Activated CD4-positive, alpha-beta memory T cell treated with anti-CD3 and anti-CD28 coated beads, Interleukin-2, amount 10 ng/mL, durations not matched to agents 7 days and 5 days (primary cell): Measurements from ENCODE around the gene CYTH4. TPM values are rescaled to one million over a fixed set of nuclear protein-coding genes. Genes with fewer than 3 reads are reported as not detected.

Experiments used
- CTCF ChIA-PET: fragments of 350-600 bp; sonication (Branson Sonifier 250); formaldehyde crosslinking; loops from one replicate; lab custom pipeline; 2021; ENCODE audit warnings: antibody characterized with exemption, inconsistent platforms; lab: Charles Lee
- POLR2A ChIA-PET: fragments of 350-600 bp; sonication (Branson Sonifier 250); formaldehyde crosslinking; loops from one replicate; lab custom pipeline; 2021; ENCODE audit warnings: antibody characterized with exemption; lab: Charles Lee
- DNase-seq: peaks from one replicate; pipeline ENCODE4 v3.0.0-alpha.2; 2020
- H3K27ac Mint-ChIP-seq: one replicate; pipeline ENCODE4 v1.8.0; 2021; ENCODE audit warnings: mild to moderate bottlenecking, mixed read lengths
- H3K27me3 Mint-ChIP-seq: one replicate; pipeline ENCODE4 v1.8.0; 2021; ENCODE audit warnings: mixed read lengths
- H3K36me3 Mint-ChIP-seq: one replicate; pipeline ENCODE4 v1.8.0; 2021; ENCODE audit warnings: low read depth, mixed read lengths
- H3K4me1 Mint-ChIP-seq: one replicate; pipeline ENCODE4 v1.8.0; 2021; ENCODE audit warnings: mixed read lengths
- H3K4me3 Mint-ChIP-seq: one replicate; pipeline ENCODE4 v1.8.0; 2021; ENCODE audit warnings: mild to moderate bottlenecking, mixed read lengths
- H3K9me3 Mint-ChIP-seq: one replicate; pipeline ENCODE4 v1.8.0; 2021; ENCODE audit warnings: mixed read lengths
- total RNA-seq, 2 experiments: library from RNA; stranded (reverse); gene quantifications; one replicate each; pipeline ENCODE4 v1.2.3, GENCODE V29; 2021

The CYTH4 gene
- total RNA-seq, 2 experiments from 2014 or later: 114 to 126 TPM

DNA sequence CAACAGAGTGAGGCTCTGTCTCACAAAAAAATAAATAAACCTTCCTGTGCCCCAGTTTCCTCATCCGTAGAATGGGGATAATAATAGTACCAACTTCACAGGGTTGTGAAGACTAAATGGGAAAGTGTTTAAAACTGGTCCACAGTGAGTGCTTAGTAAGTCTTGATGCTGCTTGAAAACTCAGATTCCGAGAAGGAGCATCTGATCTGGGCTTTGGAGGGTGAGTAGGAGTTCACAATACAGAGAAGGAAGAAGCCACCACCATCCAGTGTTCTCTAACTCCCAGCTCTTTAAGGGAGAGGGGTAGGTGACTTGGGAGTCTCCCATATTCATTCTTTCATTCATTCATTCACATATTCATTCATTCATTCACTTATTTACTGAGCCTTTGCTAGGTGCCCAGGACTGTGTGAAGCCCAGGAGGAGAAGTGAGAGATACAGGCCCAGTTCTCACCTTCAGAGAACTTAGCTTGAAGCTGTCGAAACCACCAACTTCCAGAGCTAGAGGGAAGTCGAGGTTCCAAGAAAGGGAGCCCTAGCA lies 17.7 kb downstream of the CYTH4 start:
- H3K9me3 Mint-ChIP-seq: no peaks in the 10 kb centered on the region
- H3K27ac Mint-ChIP-seq: peak overlapping the region; percentile 91
- ChIA-PET POLR2A (interaction anchor here (0.7 to 8.2 kb wide), 12 partner anchors 10 to 186 kb away, joined by 3 to 80 read pairs (median 4); partner anchors contain the start of genes CYTH4, MFNG and RAC2), CTCF (interaction anchor here (0.6 to 2.3 kb wide), 7 partner anchors 13 to 62 kb away, joined by 3 to 10 read pairs (median 4); partner anchors contain the start of genes CYTH4 and RAC2)
- no peaks in the 10 kb centered on the region for H3K27me3 Mint-ChIP-seq
- peak overlapping the region; percentile 18 for H3K4me3 Mint-ChIP-seq
- H3K4me1 Mint-ChIP-seq: peaks cover 86% of the 10 kb centered on the region
- no peak for DNase-seq
- H3K36me3 Mint-ChIP-seq: peaks cover 91% of the 10 kb centered on the region

DNA sequence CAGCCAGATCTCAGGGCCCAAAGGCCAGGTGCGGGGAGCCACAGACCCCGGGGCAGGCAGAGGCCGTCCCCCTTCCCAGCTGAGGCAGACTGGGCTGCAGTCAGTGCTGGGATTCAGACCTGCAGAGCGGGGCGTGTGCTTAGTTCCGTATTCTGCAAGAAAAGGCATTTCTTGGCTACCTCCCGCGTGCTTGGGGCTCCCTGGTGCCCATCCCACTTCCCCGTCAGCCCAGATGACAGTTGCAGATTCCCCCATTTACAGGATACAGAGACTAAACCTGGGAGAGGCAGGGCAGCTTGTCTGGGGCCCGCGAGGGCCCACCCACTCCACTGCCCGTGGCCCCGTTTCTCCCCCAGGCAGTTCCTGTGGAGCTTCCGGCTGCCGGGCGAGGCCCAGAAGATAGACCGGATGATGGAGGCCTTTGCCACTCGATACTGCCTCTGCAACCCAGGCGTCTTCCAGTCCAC lies 18.3 kb downstream of the CYTH4 start:
- POLR2A ChIA-PET: interaction anchor here (0.7 to 8.2 kb wide), 10 partner anchors 9 to 186 kb away, joined by 3 to 80 read pairs (median 4); partner anchors contain the start of genes CYTH4, MFNG and RAC2
- H3K27me3 Mint-ChIP-seq: no peaks in the 10 kb centered on the region
- H3K9me3 Mint-ChIP-seq: no peaks in the 10 kb centered on the region
- DNase-seq: peak; percentile 68
- CTCF ChIA-PET: interaction anchor here (0.6 to 2.3 kb wide), 6 partner anchors 14 to 62 kb away, joined by 3 to 10 read pairs (median 4); partner anchors contain the start of genes CYTH4 and RAC2
- peaks cover 91% of the 10 kb centered on the region for H3K36me3 Mint-ChIP-seq
- peaks cover 86% of the 10 kb centered on the region for H3K4me1 Mint-ChIP-seq
- H3K27ac Mint-ChIP-seq: peak overlapping the region; percentile 91
- peak overlapping the region; percentile 62 for H3K4me3 Mint-ChIP-seq

GRCh38 chr22:37301144-37301830 lies 19.0 kb downstream of the CYTH4 start:
- H3K9me3 Mint-ChIP-seq: no peaks in the 10 kb centered on the region
- H3K4me3 Mint-ChIP-seq: peak overlapping the region; percentile 62
- H3K27ac Mint-ChIP-seq: peak overlapping the region; percentile 91
- H3K36me3 Mint-ChIP-seq: peaks cover 93% of the 10 kb centered on the region
- DNase-seq: no peak
- no peaks in the 10 kb centered on the region for H3K27me3 Mint-ChIP-seq
- POLR2A ChIA-PET: interaction anchor here (0.9 to 8.2 kb wide), 8 partner anchors 9 to 185 kb away, joined by 3 to 80 read pairs (median 5); partner anchors contain the start of genes CYTH4, MFNG and RAC2
- CTCF ChIA-PET: interaction anchor here (0.7 to 2.3 kb wide), 4 partner anchors 14 to 57 kb away, joined by 4 to 6 read pairs (median 4); partner anchors contain the start of gene RAC2
- H3K4me1 Mint-ChIP-seq: peaks cover 90% of the 10 kb centered on the region

DNA sequence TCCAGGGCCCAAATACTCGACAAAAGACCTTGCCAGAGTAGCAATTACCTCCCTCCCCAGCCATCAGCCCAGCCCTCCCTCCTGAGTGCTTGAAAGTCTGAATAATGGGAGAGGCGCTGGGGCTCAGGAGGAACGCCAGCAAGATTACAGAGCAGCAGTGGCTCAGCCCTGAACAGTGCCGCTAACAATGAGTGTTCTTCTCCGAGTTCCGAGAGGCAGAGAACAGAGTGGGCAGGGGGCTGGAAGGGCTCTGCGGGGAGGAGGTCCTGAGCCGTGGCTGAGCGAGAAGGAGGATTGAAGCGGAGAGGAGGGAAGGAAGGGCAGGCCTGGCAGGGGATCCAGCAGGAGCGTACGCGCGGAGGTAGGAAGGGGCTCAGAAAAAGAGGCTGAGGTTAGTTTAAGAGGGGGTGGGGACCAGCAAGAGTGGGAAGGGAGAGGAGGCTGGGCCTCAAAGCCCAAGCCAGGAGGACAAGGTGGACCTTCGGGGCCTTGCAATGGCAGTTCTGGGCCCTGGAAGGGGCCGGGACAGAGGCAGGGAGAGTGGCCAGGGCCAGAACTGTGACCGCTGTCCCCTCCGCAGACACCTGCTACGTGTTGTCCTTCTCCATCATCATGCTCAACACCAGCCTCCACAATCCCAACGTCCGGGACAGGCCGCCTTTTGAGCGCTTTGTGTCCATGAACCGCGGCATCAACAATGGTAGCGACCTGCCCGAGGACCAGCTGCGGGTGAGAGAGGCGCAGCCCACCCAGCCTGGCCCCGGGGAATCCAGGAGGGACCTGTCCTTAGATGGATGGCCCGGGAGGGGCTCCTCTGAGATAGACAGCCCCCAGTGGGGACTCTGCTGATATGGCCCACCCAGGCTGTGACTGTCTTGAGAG lies 20.6 kb downstream of the CYTH4 start:
- peak overlapping the region; percentile 90 for H3K27ac Mint-ChIP-seq
- no peaks in the 10 kb centered on the region for H3K27me3 Mint-ChIP-seq
- POLR2A ChIA-PET: interaction anchor here (1.2 to 8.2 kb wide), 4 partner anchors 19 to 61 kb away, joined by 3 to 80 read pairs (median 8); partner anchors contain the start of genes CYTH4 and RAC2

DNA sequence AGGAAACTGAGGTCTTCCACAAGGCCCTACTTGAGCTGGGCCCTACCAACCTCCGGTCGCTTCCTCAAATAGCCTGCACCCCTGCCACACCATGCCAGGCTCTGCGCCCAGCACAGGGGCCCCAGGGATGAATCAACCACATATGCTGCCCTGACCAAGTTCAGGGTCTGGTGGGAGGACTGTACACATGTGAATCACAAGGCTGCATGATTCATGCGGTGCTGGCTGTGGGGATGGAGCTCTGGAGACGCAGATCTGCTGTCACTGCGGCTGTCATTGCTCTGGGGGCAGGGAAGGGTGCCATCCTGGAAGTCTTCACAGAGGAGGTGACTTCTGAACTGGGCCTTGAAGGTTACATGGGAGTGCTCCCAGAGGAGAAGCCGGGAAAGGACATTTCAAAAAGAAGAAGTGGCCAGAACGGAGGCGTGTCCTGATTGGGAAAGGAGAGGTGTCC lies 21.5 kb downstream of the CYTH4 start:
- Mint-ChIP-seq H3K36me3 (peaks cover 89% of the 10 kb centered on the region), H3K9me3 (no peaks in the 10 kb centered on the region), H3K27me3 (no peaks in the 10 kb centered on the region), H3K4me3 (no peak overlapping the region), H3K4me1 (peaks cover 97% of the 10 kb centered on the region), H3K27ac (peak overlapping the region; percentile 90)
- DNase-seq: peak; percentile 75
- ChIA-PET CTCF (interaction anchor here (1.4 to 2.9 kb wide), 2 partner anchors 11 to 36 kb away, joined by 7 to 11 read pairs; no protein-coding TSS in a partner anchor), POLR2A (interaction anchor here (1.0 to 1.5 kb wide), 5 partner anchors 13 to 73 kb away, joined by 3 to 8 read pairs (median 3); no protein-coding TSS in a partner anchor)

More for the DNA sequence above, 20.6 kb downstream of the CYTH4 start:
- CTCF ChIA-PET: no interaction called here
- Mint-ChIP-seq H3K4me3 (no peak overlapping the region), H3K4me1 (peaks cover 97% of the 10 kb centered on the region), H3K9me3 (no peaks in the 10 kb centered on the region), H3K36me3 (peaks cover 89% of the 10 kb centered on the region)
- DNase-seq: no peak

GRCh38 chr22:37304595-37305343 lies 22.5 kb downstream of the CYTH4 start:
- CTCF ChIA-PET: interaction anchor here (1.4 to 2.9 kb wide), 2 partner anchors 11 to 37 kb away, joined by 7 to 11 read pairs; no protein-coding TSS in a partner anchor
- H3K4me3 Mint-ChIP-seq: no peak overlapping the region

DNA sequence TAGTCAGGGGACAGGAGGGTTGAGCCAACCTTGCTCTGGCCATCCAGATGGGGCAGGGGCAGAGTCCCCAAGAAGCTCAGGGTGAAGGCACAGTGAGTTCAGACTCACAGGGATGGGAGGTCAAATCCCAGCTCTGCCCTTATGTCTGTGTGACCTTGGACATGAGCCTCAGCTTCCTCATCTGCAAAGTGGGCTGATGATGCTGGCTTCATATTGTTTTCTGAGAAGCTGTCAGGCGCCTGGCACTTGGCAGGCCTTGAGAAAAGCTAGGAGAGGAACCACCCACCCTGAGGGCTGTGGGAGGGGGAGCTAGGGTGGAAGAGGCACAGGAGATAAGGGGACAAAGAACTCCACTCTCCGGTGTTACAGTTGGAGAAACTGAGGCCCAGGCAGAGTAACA lies 23.6 kb downstream of the CYTH4 start:
- no peaks in the 10 kb centered on the region for H3K27me3 Mint-ChIP-seq
- peaks cover 89% of the 10 kb centered on the region for H3K36me3 Mint-ChIP-seq
- no peak for DNase-seq
- no peaks in the 10 kb centered on the region for H3K9me3 Mint-ChIP-seq
- H3K4me1 Mint-ChIP-seq: peaks cover 97% of the 10 kb centered on the region
- ChIA-PET POLR2A (interaction anchor here (1.0 to 1.2 kb wide), 2 partner anchors 11 to 77 kb away, joined by 4 read pairs; no protein-coding TSS in a partner anchor), CTCF (interaction anchor here (0.6 to 2.9 kb wide), 3 partner anchors 9 to 758 kb away, joined by 4 to 11 read pairs (median 6); no protein-coding TSS in a partner anchor)
- H3K4me3 Mint-ChIP-seq: no peak overlapping the region
- H3K27ac Mint-ChIP-seq: peak overlapping the region; percentile 100

More at GRCh38 chr22:37304595-37305343, 22.5 kb downstream of the CYTH4 start:
- no peaks in the 10 kb centered on the region for H3K9me3 Mint-ChIP-seq
- no peaks in the 10 kb centered on the region for H3K27me3 Mint-ChIP-seq
- H3K27ac Mint-ChIP-seq: peak overlapping the region; percentile 100
- no peak for DNase-seq
- POLR2A ChIA-PET: interaction anchor here (1.2 to 1.5 kb wide), 4 partner anchors 37 to 181 kb away, joined by 3 to 6 read pairs (median 4); partner anchors contain the start of gene MFNG
- H3K4me1 Mint-ChIP-seq: peaks cover 97% of the 10 kb centered on the region
- H3K36me3 Mint-ChIP-seq: peaks cover 89% of the 10 kb centered on the region

DNA sequence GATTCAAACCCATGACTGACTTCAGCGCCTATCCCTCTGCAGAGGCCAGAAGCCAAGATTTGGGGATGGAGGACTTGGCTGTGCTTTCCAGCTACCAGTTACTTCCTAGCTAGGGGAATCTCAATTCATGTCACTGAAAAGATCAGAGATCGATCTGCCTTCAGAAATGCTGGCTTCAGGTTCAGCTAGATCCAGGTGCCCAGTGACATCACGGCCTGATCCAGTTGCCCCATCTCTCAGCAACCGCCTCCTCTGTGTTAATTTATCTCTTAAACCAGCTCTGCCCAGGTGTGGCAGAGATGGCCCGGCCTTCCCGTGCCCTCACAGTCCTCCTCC lies 24.2 kb downstream of the CYTH4 start:
- Mint-ChIP-seq H3K27me3 (no peaks in the 10 kb centered on the region), H3K27ac (peak overlapping the region; percentile 100), H3K9me3 (no peaks in the 10 kb centered on the region), H3K36me3 (peaks cover 88% of the 10 kb centered on the region), H3K4me1 (peaks cover 96% of the 10 kb centered on the region), H3K4me3 (peak overlapping the region; percentile 68)
- ChIA-PET CTCF (interaction anchor here (0.6 to 2.9 kb wide), 3 partner anchors 9 to 758 kb away, joined by 4 to 11 read pairs (median 6); no protein-coding TSS in a partner anchor), POLR2A (interaction anchor here (0.6 kb wide), 1 partner anchor 113 kb away, joined by 3 read pairs; no protein-coding TSS in a partner anchor)
- DNase-seq: no peak

- Mint-ChIP-seq H3K9me3 (no peaks in the 10 kb centered on the region), H3K27me3 (no peaks in the 10 kb centered on the region), H3K4me1 (peaks cover 88% of the 10 kb centered on the region), H3K36me3 (peaks cover 86% of the 10 kb centered on the region), H3K27ac (peak overlapping the region; percentile 100), H3K4me3 (peak overlapping the region; percentile 68)
- CTCF ChIA-PET: interaction anchor here (1.0 to 2.6 kb wide), 5 partner anchors 35 to 284 kb away, joined by 3 to 9 read pairs (median 4); no protein-coding TSS in a partner anchor
- POLR2A ChIA-PET: interaction anchor here (0.9 to 2.5 kb wide), 19 partner anchors 8 to 448 kb away, joined by 3 to 41 read pairs (median 4); partner anchors contain the start of genes MFNG, NCF4 and RAC2
- no peak for DNase-seq
Measured at GRCh38 chr22:37308385-37309200, 26.3 kb downstream of the CYTH4 start.
